NCI-H1417 (cell line): ENCODE results near the gene STPG1.

Experiments used
- DNase-seq, 3 experiments: peaks; one replicate each; lab custom pipeline; 2025; lab: John Stamatoyannopoulos, UW

Gene STPG1

GRCh38 chr1:24373044-24373443, 40.5 kb downstream of the STPG1 start:
- no peak for DNase-seq

- DNase-seq: no peak
Measured at GRCh38 chr1:24369801-24370200, 43.8 kb downstream of the STPG1 start.

- DNase-seq: no peak
Measured at GRCh38 chr1:24369199-24369598, 44.4 kb downstream of the STPG1 start.

GRCh38 chr1:24366707-24367106, 46.9 kb downstream of the STPG1 start:
- no peak for DNase-seq

- DNase-seq: no peak
Measured at GRCh38 chr1:24364975-24365678, 48.5 kb downstream of the STPG1 start.

- no peak for DNase-seq
Measured at GRCh38 chr1:24364605-24364974, 49.0 kb downstream of the STPG1 start.

GRCh38 chr1:24363994-24364393, 49.6 kb downstream of the STPG1 start:
- DNase-seq: no peak

GRCh38 chr1:24362982-24363614, 50.5 kb downstream of the STPG1 start:
- no peak for DNase-seq

GRCh38 chr1:24362396-24362795, 51.2 kb downstream of the STPG1 start:
- DNase-seq: no peak

GRCh38 chr1:24361811-24362210, 51.8 kb downstream of the STPG1 start:
- no peak for DNase-seq

GRCh38 chr1:24360681-24361080, 52.9 kb downstream of the STPG1 start:
- DNase-seq: no peak

GRCh38 chr1:24357038-24357437, 56.5 kb downstream of the STPG1 start:
- no peak for DNase-seq

- DNase-seq: no peak
Measured at GRCh38 chr1:24355466-24355865, 58.1 kb downstream of the STPG1 start.

GRCh38 chr1:24353292-24353891, 60.2 kb downstream of the STPG1 start:
- DNase-seq: no peak

GRCh38 chr1:24351918-24352627, 61.5 kb downstream of the STPG1 start:
- peak in 2 of 3 experiments; percentile 8 to 21 for DNase-seq

GRCh38 chr1:24351247-24351646, 62.3 kb downstream of the STPG1 start:
- DNase-seq: no peak

GRCh38 chr1:24349891-24350290, 63.7 kb downstream of the STPG1 start:
- no peak for DNase-seq

GRCh38 chr1:24348196-24348595, 65.4 kb downstream of the STPG1 start:
- no peak for DNase-seq

GRCh38 chr1:24347159-24347934, 66.2 kb downstream of the STPG1 start:
- no peak for DNase-seq

- DNase-seq: no peak
Measured at GRCh38 chr1:24345334-24345733, 68.2 kb downstream of the STPG1 start.

GRCh38 chr1:24344090-24344742, 69.4 kb downstream of the STPG1 start:
- no peak for DNase-seq
